AG04450 (cell line): ENCODE results near the gene TRERF1. TPM values are rescaled to one million over a fixed set of nuclear protein-coding genes. Genes with fewer than 3 reads are reported as not detected.

Source experiments
- CTCF ChIA-PET: fragments of 300-600, 350-600 bp; formaldehyde crosslinking; extraction: SDS; loops from one replicate; lab custom pipeline; 2022; ENCODE audit warnings: antibody characterized with exemption, inconsistent platforms; lab: Charles Lee
- POLR2A ChIA-PET: fragments of 350-600 bp; formaldehyde crosslinking; extraction: SDS; loops from one replicate; lab custom pipeline; 2021; ENCODE audit warnings: antibody characterized with exemption, inconsistent platforms; lab: Yijun Ruan, JAX
- DNase-seq: peaks from one replicate; pipeline ENCODE4 v3.0.0-alpha.2; 2011; ENCODE audit warnings: low read depth, low spot score
- H3K27ac ChIP-seq: one replicate; pipeline ENCODE4 v1.5.1; 2012; ENCODE audit warnings: low read depth, low read length, control low read depth
- H3K27me3 ChIP-seq: one replicate; pipeline ENCODE4 v1.6.0; 2012; ENCODE audit warnings: low read length; ENCODE audit not compliant: control insufficient read depth, insufficient read depth
- H3K4me3 ChIP-seq: 2 replicates; pipeline ENCODE4 v1.5.1; 2011; ENCODE audit warnings: mild to moderate bottlenecking, low read depth, low read length, control low read depth
- H3K9me3 ChIP-seq: 2 replicates; pipeline ENCODE4 v1.5.1; 2012; ENCODE audit warnings: low read length; ENCODE audit not compliant: control insufficient read depth, insufficient read depth
- CTCF ChIP-seq: IDR thresholded peaks from 2 replicates; pipeline ENCODE4 v1.5.1; 2011; ENCODE audit warnings: low read depth, low read length, control low read depth, inconsistent platforms
- polyA plus RNA-seq: library from polyadenylated mRNA; depleted of rRNA; stranded (reverse); fragments of >200 nt; gene quantifications from 2 replicates; pipeline ENCODE4 v1.2.3, GENCODE V29; 2011

Gene TRERF1
- polyA plus RNA-seq, 1 experiment = 7.3 TPM

- no peaks in the 10 kb centered on the region; the same call in 1 of the 2 replicates for H3K9me3 ChIP-seq
- ChIA-PET POLR2A (interaction anchor here (0.6 to 1.0 kb wide), 6 partner anchors 77 to 236 kb away, joined by 3 to 8 read pairs (median 5); partner anchors contain the start of gene UBR2), CTCF (interaction anchor here (0.6 to 1.8 kb wide), 4 partner anchors 24 to 117 kb away, joined by 3 to 5 read pairs (median 4); no protein-coding TSS in a partner anchor)
- DNase-seq = no peak
- no peak for TF ChIP-seq CTCF
- H3K27me3 ChIP-seq = no peaks in the 10 kb centered on the region
- H3K4me3 ChIP-seq = peak overlapping the region; percentile 88
- peak overlapping the region; percentile 57 for H3K27ac ChIP-seq
Observed at GRCh38 chr6:42450477-42451332, 1.0 kb downstream of the TRERF1 start.

- Histone ChIP-seq H3K27me3 (no peaks in the 10 kb centered on the region), H3K9me3 (no peaks in the 10 kb centered on the region; the same call in 1 of the 2 replicates), H3K27ac (peak overlapping the region; percentile 31), H3K4me3 (peak overlapping the region; percentile 88)
- ChIA-PET POLR2A (interaction anchor here (0.8 kb wide), 1 partner anchor 141 kb away, joined by 3 read pairs; no protein-coding TSS in a partner anchor), CTCF (interaction anchor here (1.4 to 2.1 kb wide), 5 partner anchors 82 to 235 kb away, joined by 3 to 20 read pairs (median 5); partner anchors contain the start of gene MRPS10)
- DNase-seq = no peak
- no peak for TF ChIP-seq CTCF
Observed at GRCh38 chr6:42449917-42450476, 1.7 kb downstream of the TRERF1 start.

DNA sequence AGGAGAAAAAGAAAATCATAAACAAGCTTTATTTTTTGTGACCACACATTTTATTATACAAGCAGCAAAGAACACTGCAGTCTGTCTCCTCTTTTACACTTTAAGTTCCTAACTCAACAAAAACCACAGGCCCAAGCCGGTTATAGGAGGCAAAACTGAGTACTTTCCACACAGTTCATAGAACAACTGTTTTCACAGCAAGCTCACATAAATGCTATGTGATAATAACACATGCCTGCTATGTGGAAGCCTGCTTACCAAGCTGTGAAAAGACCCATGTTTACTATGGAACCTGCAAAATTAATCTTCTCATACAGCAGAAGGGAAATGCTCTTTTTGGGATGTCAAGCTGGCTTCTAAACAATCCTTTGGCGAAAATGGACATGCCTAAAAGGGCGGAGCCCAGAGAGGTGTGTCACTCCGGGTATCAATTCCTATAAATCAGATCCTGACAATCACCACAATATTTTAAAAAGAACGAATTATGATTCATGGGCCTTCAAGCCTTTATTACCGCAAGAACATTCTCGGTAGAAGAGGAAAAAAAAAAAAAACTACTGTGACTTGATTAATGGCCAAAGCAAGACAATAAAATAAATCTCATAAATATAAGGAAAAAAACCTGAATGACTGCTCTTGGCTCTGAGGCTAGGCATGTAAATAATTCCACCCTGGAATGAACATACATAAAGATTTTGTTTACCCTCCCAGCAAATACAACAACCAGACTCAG is 2.6 kb downstream of the TRERF1 start:
- peak overlapping the region; percentile 88 for H3K4me3 ChIP-seq
- POLR2A ChIA-PET = interaction anchor here (0.8 kb wide), 1 partner anchor 140 kb away, joined by 3 read pairs; no protein-coding TSS in a partner anchor
- TF ChIP-seq CTCF = no peak
- CTCF ChIA-PET = interaction anchor here (0.9 to 2.1 kb wide), 5 partner anchors 83 to 234 kb away, joined by 3 to 20 read pairs (median 5); partner anchors contain the start of gene MRPS10
- no peaks in the 10 kb centered on the region for H3K27me3 ChIP-seq
- DNase-seq = no peak
- no peaks in the 10 kb centered on the region; the same call in 1 of the 2 replicates for H3K9me3 ChIP-seq
- H3K27ac ChIP-seq = no peak overlapping the region

DNA sequence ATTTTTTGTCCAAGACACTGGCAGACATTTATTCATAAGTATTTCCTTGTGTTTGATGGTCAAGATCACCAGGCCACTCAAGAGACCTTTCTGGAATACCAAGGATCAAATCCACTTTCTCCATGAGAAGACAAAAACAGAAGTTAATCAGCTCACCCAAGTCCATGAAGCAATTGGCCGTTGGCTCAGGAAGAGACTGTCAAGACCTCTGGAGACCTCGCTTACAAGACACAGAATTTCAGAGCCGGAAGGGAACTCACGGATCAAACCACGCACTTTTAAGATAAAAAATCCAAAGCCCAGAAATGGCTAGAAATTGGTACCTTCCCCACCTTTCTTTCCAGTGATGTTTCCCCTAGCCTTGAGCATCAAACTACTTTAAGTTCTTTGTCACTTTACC is 3.3 kb downstream of the TRERF1 start:
- TF ChIP-seq CTCF = no peak
- Histone ChIP-seq H3K9me3 (no peaks in the 10 kb centered on the region; the same call in 1 of the 2 replicates), H3K27ac (no peak overlapping the region), H3K4me3 (peak overlapping the region; percentile 88), H3K27me3 (no peaks in the 10 kb centered on the region)
- POLR2A ChIA-PET = no interaction called here
- CTCF ChIA-PET = interaction anchor here (0.9 to 2.1 kb wide), 5 partner anchors 84 to 234 kb away, joined by 3 to 20 read pairs (median 5); partner anchors contain the start of gene MRPS10
- DNase-seq = no peak
